ENCODE results near the gene CACFD1. TPM values are rescaled to one million over a fixed set of nuclear protein-coding genes. Genes with fewer than 3 reads are reported as not detected.

The CACFD1 gene
- total RNA-seq, 1 experiment from 2014 or later = 2.6 TPM

GRCh38 chr9:133464638-133465037 lies 4.9 kb downstream of the CACFD1 start:
- DNase-seq (ENCODE audit: low read depth) = no peak

- no peak for DNase-seq (ENCODE audit: low read depth)
Observed at GRCh38 chr9:133465984-133466383, 6.2 kb downstream of the CACFD1 start.

GRCh38 chr9:133467101-133467500 lies 7.3 kb downstream of the CACFD1 start:
- no peak for DNase-seq (ENCODE audit: low read depth)

GRCh38 chr9:133468374-133468773 lies 8.6 kb downstream of the CACFD1 start:
- no peak for DNase-seq (ENCODE audit: low read depth)

- DNase-seq (ENCODE audit: low read depth) = no peak
Observed at GRCh38 chr9:133468777-133469421, 9.1 kb downstream of the CACFD1 start.

- no peak for DNase-seq (ENCODE audit: low read depth)
Observed at GRCh38 chr9:133470427-133470924, 10.7 kb downstream of the CACFD1 start.

GRCh38 chr9:133470988-133471387 lies 11.2 kb downstream of the CACFD1 start:
- no peak for DNase-seq (ENCODE audit: low read depth)

- no peak for DNase-seq (ENCODE audit: low read depth)
Observed at GRCh38 chr9:133471551-133472276, 11.9 kb downstream of the CACFD1 start.

GRCh38 chr9:133472277-133472645 lies 12.5 kb downstream of the CACFD1 start:
- DNase-seq (ENCODE audit: low read depth) = no peak

- no peak for DNase-seq (ENCODE audit: low read depth)
Observed at GRCh38 chr9:133472753-133473378, 13.1 kb downstream of the CACFD1 start.

- DNase-seq (ENCODE audit: low read depth) = no peak
Observed at GRCh38 chr9:133473743-133474142, 14.0 kb downstream of the CACFD1 start.

- DNase-seq (ENCODE audit: low read depth) = no peak
Observed at GRCh38 chr9:133474215-133474614, 14.4 kb downstream of the CACFD1 start.

GRCh38 chr9:133474853-133475252 lies 15.1 kb downstream of the CACFD1 start:
- DNase-seq (ENCODE audit: low read depth) = no peak

GRCh38 chr9:133475292-133476012 lies 15.7 kb downstream of the CACFD1 start:
- DNase-seq (ENCODE audit: low read depth) = no peak

GRCh38 chr9:133476036-133476931 lies 16.5 kb downstream of the CACFD1 start:
- no peak for DNase-seq (ENCODE audit: low read depth)

GRCh38 chr9:133476941-133477340 lies 17.2 kb downstream of the CACFD1 start:
- DNase-seq (ENCODE audit: low read depth) = no peak

GRCh38 chr9:133477461-133477860 lies 17.7 kb downstream of the CACFD1 start:
- no peak for DNase-seq (ENCODE audit: low read depth)

GRCh38 chr9:133477992-133478850 lies 18.4 kb downstream of the CACFD1 start:
- peak; percentile 79 for DNase-seq (ENCODE audit: low read depth)

- peak; percentile 96 for DNase-seq (ENCODE audit: low read depth)
Observed at GRCh38 chr9:133478851-133479711, 19.3 kb downstream of the CACFD1 start, which contains the start of gene SLC2A6. Gene SLC2A6, minus strand, starts transcription at chr9:133479099. Its CDS starts 40 bp downstream, at chr9:133479059.

Measured in Daoy (cell line).